Measurements from ENCODE around the gene NEGR1.

Gene NEGR1

DNA sequence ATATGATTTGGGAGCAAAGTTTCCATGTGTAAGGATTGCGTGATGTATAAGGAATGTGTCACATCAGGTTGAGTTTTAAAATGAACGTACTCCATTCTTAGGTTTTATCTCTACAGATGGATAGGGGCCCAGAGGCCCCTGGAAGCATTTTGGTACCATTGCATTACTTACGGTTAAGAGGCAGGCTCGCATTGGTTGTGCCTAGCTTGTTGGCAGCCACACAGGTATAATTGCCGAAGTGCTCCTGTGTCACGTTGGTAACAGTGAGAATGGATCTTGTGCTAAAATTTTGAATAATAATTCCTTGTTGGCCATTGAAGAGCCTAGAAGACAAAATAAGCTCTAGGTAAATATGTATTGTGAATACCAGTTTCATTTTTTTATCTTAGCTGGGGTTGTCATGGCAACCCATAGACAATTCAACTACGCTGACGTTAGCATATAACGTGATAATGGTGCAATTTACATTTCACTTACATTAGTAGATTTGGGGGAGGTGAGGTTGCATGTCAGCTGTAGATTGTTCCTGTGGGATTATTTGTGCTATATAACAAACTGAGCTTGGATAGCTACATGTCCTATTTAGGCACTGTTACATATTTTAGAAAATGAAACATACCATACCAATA is 689.6 kb downstream of the NEGR1 start:
- in situ Hi-C loops (cut with HindIII; ENCODE audit: low sequenced_read_pairs) = no loop called here

DNA sequence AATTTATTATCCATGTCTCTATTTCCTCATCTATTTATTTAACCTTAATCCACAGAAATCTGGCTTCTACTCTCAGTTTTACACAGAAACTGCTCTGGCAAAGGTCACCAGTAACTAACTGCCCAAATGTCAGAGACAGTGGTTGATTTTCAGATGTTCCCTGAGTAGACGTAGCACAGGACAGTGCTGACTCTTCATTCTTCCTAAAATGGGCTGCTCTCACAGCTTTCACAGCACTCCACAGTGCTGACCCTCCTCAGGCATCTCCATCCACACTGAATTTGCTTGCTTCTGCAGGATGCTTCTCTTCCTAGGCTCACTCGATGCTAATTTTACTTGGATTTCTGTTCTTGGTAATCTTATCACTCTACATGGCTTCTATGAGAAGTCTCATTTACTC is 693.3 kb downstream of the NEGR1 start:
- in situ Hi-C loops (cut with HindIII; ENCODE audit: low sequenced_read_pairs) = no loop called here

DNA sequence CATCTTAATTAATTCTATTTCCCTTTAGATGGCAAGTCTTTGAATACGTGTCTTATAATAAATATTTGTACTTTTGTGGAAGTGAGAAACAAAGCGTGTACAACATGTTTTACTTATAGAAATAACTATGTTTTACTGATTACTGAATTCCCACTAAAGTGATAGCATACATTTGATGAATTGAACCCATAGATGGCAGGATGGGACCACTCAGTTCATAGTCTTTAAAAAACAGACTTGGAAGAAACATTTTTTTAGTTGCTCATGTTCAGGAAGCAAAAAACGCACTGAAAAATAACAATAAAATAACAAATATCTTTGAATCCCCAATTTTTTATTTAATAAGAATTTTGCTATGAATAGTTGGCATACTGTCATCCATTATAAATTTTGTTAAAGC is 694.4 kb downstream of the NEGR1 start:
- in situ Hi-C loops (cut with HindIII; ENCODE audit: low sequenced_read_pairs) = no loop called here

- in situ Hi-C loops (cut with HindIII; ENCODE audit: low sequenced_read_pairs) = no loop called here
These were observed 696.3 kb downstream of the NEGR1 start for GRCh38 chr1:71586030-71586429.

- in situ Hi-C loops (cut with HindIII; ENCODE audit: low sequenced_read_pairs) = no loop called here
These were observed 698.6 kb downstream of the NEGR1 start for GRCh38 chr1:71583756-71584155.

DNA sequence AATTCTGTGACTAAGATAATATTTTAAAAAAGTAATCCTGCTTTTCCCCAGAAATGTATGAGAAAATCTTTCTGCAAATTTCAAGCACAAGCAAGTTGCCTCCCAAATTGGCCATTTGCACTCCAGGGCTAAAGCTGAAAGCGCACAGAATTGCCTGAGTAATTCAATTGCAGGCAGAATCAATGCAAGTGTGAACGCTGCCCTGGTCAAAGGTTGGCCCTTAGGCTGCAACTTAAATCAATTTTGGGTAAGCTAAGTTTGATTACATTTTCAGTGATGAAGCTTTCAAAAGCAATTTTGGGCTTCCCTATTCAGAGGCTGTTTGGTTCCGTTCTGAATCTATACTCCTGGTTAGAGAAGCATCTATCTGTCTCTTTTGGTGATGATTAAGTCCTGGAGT is 699.7 kb downstream of the NEGR1 start:
- in situ Hi-C loops (cut with HindIII; ENCODE audit: low sequenced_read_pairs) = no loop called here

DNA sequence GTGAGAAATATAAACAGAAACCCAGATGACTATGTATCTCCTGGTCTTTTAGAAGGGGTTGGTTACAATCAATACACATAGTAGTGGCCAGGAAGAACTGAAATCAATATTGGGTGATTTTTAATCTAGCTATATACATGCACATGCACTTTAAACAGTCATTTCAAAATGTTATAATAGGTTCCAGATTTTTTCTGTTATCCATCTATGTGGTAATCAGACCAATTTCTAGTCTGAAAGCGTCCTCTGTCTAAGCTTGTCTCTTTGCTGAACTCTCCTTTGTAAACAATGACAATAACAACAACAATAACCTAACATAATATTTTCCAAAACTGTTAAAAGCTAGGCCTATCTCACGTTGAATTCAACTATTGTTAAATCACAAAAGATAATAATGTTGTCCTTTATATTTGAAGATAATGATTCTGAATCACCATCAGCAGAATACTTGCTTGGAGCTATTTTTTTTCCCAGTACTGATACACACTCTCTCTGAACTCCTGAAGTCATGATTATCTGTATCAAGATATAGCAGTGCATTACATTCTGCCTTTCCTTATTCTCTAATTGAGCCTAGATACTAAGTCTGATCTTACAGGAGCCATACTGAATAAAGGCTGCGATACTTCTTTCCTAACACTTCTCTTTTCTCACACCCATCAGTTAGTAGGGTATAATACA is 704.7 kb downstream of the NEGR1 start:
- in situ Hi-C loops (cut with HindIII; ENCODE audit: low sequenced_read_pairs) = no loop called here

DNA sequence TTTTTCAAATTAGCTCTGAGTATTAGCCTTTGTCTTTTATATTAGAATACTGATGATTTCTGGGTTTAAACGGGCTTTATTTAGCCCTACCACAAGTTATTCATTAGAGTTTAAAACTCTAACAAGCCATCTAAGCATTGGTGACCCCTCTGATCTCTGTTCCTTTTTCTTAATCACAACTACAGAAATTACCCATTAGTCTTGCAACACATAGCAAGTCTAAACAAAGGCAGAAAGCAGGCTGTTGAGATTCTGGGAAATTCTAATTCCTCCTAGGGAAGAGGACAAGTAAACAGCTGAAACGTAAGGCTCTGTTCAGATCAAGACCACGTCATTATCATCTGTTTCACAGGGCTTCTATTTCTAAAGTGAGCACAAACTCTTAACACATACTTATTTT is 710.3 kb downstream of the NEGR1 start:
- in situ Hi-C loops (cut with HindIII; ENCODE audit: low sequenced_read_pairs) = no loop called here

DNA sequence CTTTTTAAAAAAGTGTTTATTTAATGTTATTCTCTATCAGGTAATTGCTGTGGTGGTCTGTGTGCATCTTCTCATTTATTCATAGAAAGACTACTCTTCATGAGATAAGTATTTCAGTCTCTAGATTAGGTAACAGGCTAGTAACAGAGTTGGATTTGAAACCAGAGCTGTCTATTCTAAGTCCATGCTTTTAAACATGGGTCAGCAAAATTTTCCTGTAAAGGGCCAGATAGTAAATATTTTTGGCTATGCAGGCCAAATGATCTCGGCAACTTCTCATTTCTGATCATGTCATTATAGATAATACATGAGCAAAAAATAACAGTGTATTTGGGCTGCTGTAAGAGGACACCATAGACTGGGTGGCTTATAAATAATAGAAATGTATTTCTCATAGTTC is 715.9 kb downstream of the NEGR1 start:
- in situ Hi-C loops (cut with HindIII; ENCODE audit: low sequenced_read_pairs) = no loop called here

GRCh38 chr1:71565831-71566230 is 716.5 kb downstream of the NEGR1 start:
- in situ Hi-C loops (cut with HindIII; ENCODE audit: low sequenced_read_pairs) = no loop called here

- in situ Hi-C loops (cut with HindIII; ENCODE audit: low sequenced_read_pairs) = no loop called here
These were observed 717.1 kb downstream of the NEGR1 start for GRCh38 chr1:71565262-71565661.

GRCh38 chr1:71562298-71562697 is 720.0 kb downstream of the NEGR1 start:
- in situ Hi-C loops (cut with HindIII; ENCODE audit: low sequenced_read_pairs) = no loop called here

GRCh38 chr1:71561729-71562128 is 720.6 kb downstream of the NEGR1 start:
- in situ Hi-C loops (cut with HindIII; ENCODE audit: low sequenced_read_pairs) = no loop called here

GRCh38 chr1:71561206-71561605 is 721.1 kb downstream of the NEGR1 start:
- in situ Hi-C loops (cut with HindIII; ENCODE audit: low sequenced_read_pairs) = no loop called here

GRCh38 chr1:71559880-71560279 is 722.5 kb downstream of the NEGR1 start:
- in situ Hi-C loops (cut with HindIII; ENCODE audit: low sequenced_read_pairs) = no loop called here

DNA sequence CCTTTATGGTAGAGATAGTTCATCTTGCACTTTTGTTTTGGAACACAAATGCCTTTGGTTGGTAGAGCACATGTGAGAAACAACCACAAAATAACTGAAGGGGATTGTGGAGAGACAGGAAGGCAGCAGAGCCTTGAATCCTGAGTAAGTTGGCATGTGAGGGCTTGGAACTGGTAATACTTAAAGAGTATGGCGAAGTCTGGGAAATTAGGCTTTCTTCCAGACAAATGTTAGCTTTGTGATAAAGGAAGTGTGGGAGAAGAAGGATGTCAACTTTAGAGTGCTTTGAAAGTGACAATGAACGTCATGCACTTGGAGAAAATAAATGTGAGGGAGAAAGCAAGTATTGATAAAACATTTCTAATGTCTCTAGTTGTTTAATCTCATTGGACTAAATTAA is 725.2 kb downstream of the NEGR1 start:
- in situ Hi-C loops (cut with HindIII; ENCODE audit: low sequenced_read_pairs) = no loop called here

DNA sequence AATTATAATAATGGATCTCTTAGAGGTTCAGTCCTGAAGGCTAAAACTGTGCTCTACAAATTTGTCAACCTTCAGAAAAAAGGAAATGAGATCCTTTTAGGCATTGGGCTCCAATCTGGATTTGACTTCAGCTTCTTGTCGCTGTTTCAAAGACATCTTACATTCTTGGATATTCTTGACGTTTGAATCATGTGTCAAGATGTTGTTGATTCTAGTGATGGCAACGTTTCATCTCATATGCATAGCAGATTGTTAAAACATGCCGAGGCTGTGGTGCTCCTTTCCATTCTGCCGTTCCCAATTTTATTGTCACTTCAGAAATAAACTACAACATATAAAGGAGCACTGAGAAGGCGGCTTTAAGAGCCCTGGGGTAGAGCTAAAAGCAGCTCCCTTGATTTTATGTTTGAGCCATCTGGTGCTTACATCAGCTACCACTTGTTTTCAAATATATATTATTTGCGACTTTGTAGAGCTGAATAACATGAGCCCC is 733.9 kb downstream of the NEGR1 start:
- in situ Hi-C loops (cut with HindIII; ENCODE audit: low sequenced_read_pairs) = no loop called here

DNA sequence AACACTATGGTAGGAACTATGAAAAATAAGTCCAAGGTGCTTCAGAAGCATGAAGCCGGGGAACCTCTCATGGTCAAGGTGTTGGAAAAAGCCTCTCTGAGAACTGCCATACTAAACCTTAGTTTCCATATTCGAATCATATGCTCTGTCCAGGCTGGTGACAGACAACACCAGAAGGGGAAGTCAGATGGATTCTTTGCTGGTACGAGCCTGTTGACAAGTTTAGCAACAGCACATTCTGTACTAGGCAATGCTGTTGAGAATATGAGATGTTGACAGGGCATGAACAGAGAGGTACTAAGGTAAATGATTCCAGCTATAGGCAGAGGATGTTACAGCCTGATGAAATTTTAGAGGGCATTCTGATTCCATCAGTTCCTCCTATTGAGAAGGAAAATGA is 740.2 kb downstream of the NEGR1 start:
- in situ Hi-C loops (cut with HindIII; ENCODE audit: low sequenced_read_pairs) = no loop called here

DNA sequence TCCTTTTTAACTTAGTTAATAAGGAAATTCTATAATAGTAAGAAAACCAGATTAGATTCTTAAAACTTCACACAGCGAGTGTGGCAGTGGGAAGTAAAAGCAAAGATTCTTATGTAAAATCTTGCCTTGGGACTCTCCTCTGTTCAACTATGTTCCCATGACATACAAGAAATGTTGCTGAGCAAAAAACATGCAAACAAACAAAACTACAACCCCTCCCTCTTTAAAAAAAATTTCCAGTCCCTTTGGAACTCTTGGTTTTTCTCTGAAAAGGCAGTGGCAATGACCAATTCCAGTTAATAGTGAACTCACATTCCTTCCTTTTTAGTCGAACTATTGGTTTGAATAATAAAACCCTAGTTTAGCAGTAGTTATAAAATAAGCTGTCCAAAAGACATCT is 748.4 kb downstream of the NEGR1 start:
- in situ Hi-C loops (cut with HindIII; ENCODE audit: low sequenced_read_pairs) = no loop called here

DNA sequence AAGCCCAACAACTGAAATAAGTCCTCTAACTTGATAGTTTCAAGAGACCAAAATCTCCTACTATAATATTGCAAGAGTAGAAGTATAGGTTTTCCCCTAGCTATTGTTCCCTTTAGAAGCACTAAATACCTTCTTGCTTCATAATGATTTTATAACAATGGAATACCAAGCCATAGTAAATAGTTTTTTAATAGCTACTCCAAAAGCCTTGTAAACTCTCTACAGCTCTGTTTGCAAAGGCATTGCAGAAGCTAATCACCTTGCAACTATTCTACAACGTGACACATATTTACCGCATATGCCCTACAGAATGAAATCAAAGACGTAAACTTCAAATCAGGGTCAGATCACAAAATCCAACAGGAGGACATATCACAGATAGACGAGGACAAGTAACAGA is 750.0 kb downstream of the NEGR1 start:
- in situ Hi-C loops (cut with HindIII; ENCODE audit: low sequenced_read_pairs) = no loop called here

- in situ Hi-C loops (cut with HindIII; ENCODE audit: low sequenced_read_pairs) = no loop called here
These were observed 755.5 kb downstream of the NEGR1 start for GRCh38 chr1:71526824-71527223.

DNA sequence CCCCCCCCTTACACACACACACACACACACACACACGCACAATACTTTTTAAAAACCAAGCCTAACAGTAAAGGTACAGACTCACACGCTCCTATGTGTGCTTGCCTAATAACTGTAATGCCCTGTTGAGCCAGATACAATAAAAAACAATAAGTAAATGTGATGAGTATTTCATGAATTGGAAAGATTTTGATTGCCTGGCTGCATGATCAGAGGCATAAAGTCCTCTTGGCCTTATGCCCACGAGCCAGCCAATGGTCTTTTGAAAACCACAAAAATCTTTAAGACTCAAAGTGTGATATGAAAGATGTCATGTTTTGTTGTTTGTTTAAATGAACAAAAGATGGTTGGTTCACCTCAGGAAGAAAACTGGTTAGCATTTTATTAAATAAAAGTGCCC is 759.6 kb downstream of the NEGR1 start:
- in situ Hi-C loops (cut with HindIII; ENCODE audit: low sequenced_read_pairs) = no loop called here

Measured in DLD1 (cell line).